Keratinocyte (primary cell): ENCODE data around the gene TAS2R46.

ENCODE experiments used
- CTCF ChIP-seq, 3 experiments: IDR thresholded peaks in 1 of 3; conservative IDR thresholded peaks in 1 of 3; optimal IDR thresholded peaks in 1 of 3; 2 replicates in 2 of 3; 3 replicates in 1 of 3; pipeline versions ENCODE3 to v1.5.1; 2011; ENCODE audit warnings: low read length in 3 of 3, mild to moderate bottlenecking in 3 of 3, moderate library complexity in 2 of 3, control low read depth in 1 of 3, inconsistent platforms in 1 of 3; ENCODE audit not compliant: insufficient read depth in 2 of 3; ENCODE audit errors: extremely low read depth in 1 of 3
- EZH2 ChIP-seq: IDR thresholded peaks from one replicate; pipeline ENCODE4 v1.6.1; 2012; ENCODE audit warnings: inconsistent platforms, mild to moderate bottlenecking, low read length, moderate library complexity

GRCh38 chr12:11031307-11031706, 30.8 kb downstream of the TAS2R46 start, which contains the start of gene TAS2R31:
- TF ChIP-seq CTCF (optimal IDR thresholded peaks at IDR 0.05 in 1 of 3, IDR thresholded peaks at IDR 0.05 in 1 of 3, conservative IDR thresholded peaks at IDR 0.05 in 1 of 3; ENCODE audit: extremely low read depth in 1 of 3, insufficient read depth in 2 of 3, low read length in 3 of 3) (no peak), EZH2 (no peak)
